GM19193 (cell line): ENCODE measurements around the gene KPNA6.

Experiments used
- POLR2A ChIP-seq: IDR thresholded peaks from 4 replicates; pipeline ENCODE4 v1.6.1; 2011; ENCODE audit not compliant: insufficient read depth, insufficient read length; ENCODE audit errors: extremely low read depth

KPNA6 gene

DNA sequence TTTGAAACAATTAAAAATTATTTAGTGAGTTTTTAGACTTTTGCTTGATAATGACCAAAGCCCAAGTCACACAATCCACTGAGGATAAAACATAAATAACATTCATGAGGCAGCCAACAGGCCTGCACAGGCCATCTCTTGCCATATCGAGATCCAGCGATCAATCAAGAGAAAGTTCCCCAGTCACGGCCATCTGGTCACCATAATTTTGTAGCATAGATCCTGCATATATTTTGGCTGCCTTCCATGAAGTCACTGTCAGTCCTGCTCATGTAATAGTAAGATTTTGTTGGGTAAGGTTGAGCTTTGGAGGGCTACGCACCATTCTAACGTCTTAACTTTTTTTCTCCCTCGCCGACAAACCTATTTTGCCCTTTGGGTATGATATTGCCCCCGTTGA lies 17.5 kb downstream of the KPNA6 start:
- TF ChIP-seq POLR2A, result no peak

DNA sequence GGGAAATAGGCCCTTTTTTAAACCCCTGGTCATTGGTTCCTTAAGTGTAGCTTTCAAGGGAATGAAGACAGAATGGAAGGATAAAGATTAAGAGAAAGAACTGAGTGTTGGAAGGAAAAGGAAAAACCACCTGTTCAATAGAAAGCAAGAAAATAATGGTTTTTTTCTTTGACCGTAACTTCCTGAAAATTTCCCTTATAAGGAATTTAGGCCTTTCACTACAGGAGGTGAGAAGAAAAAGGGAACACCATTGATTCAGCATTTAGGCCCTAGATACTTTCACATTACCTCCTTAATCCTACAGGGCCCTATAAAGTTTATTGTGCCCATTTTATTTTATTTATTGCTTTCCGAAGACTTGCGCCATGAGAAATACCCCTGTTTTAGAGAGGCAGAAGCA lies 18.9 kb downstream of the KPNA6 start:
- no peak for TF ChIP-seq POLR2A

DNA sequence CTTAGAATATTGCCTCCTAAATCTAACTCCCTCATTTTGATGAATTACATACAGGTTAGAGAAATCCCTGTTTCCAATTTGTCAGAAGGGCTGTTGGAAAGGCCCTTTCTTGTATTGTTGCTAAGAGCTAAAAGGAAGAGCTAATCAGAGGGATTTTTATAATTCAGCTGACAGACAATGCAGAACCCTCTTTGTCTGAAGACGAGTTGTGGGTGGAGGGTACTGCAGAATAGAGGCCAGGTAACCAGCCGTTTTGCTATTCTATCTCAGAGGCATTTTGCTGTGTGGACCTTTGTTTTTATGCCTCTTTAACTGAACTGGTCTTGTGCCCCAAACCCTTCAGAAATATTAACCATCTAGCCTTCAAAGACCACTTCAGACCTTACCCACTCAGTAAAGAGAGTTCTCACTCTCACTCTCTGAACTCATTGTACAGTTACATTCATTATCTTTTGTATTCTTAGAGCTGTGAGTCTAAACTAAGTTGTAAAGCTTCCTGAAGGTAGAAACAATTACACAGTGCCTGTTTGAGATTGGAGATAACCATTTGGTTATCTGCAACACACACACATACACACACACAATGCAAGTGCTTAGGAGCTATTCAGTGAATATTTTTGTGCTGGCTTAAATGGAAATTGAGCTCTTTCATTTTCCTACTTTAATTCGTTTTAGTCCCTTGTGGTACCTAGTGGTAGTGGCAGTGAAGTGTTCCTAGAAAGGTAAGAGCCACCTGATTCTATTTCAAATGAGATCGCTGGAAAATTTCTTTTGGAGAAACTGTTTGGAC lies 19.7 kb downstream of the KPNA6 start:
- no peak for TF ChIP-seq POLR2A

DNA sequence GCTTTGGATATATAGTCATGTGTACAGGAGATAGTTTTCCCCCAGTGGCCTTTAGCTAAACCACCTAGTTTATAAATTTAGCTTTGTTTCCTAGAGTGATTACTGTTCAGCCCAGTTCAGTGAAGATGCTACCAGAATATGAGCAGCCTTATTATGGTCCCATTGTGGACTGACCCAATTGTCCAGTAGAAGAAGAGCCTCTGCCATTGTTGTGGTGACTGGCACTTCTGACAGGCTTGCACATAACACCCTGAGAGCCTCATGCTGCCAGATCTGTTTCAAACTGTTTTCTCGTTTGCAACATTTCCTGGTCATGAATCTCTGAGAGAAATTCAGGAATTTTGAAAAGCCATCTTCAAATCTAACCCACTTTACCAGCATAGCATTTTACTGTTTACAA lies 20.6 kb downstream of the KPNA6 start:
- no peak for TF ChIP-seq POLR2A

DNA sequence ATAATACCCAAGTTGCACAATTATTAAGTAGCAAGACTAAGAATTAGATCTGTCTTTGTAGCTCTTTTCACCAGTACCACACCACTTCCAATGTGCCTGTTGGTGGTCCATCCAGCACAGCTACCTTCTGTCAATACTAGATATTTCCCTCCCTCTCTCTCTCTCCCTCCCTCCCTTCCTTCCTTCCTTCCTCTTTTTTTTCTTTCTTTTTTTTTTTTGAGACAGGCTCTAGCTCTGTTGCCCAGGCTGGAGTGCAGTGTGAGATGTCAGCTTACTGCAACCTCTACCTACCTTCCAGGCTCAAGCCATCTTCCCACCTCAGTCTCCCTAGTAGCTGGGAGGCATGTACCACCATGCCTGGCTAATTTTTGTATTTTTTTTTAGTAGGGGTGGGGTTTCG lies 21.1 kb downstream of the KPNA6 start:
- TF ChIP-seq POLR2A, result no peak

DNA sequence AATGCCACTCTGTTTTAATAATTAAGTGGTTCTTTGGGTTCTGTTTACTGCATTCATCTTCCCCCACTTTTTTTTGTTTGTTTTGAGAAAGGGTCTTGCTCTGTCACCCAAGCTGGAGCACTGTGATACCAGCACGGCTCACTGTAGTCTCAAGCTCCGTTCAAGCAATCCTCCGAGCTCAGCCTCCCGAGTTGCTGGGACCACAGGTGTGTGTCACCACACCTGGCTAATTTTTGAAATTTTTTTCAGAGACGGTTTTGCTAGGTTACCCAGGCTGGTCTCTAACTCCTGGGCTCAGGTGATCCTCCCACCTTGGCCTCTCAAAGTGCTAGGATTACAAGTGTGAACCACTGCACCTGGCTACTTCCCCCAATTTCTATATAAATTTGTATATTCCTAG lies 29.3 kb downstream of the KPNA6 start:
- no peak for TF ChIP-seq POLR2A

DNA sequence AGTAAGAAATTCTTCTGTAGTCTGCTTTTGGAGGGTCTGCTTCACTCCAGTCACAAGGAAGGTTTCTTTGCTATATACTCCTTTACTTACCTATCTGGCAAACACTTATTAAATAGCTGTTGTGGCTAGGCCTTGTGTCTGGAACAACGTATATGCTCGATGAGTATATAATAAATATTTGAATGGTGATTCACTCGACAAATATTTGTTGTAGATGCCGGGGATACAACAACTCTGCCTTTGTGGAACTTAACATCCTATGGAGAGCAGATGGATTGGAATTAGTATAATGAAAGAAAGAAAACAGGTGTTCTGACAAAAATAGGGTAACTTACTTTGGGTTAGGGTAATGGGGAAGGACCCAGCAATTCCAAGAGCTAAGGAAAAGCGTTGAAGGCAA lies 31.1 kb downstream of the KPNA6 start:
- no peak for TF ChIP-seq POLR2A

DNA sequence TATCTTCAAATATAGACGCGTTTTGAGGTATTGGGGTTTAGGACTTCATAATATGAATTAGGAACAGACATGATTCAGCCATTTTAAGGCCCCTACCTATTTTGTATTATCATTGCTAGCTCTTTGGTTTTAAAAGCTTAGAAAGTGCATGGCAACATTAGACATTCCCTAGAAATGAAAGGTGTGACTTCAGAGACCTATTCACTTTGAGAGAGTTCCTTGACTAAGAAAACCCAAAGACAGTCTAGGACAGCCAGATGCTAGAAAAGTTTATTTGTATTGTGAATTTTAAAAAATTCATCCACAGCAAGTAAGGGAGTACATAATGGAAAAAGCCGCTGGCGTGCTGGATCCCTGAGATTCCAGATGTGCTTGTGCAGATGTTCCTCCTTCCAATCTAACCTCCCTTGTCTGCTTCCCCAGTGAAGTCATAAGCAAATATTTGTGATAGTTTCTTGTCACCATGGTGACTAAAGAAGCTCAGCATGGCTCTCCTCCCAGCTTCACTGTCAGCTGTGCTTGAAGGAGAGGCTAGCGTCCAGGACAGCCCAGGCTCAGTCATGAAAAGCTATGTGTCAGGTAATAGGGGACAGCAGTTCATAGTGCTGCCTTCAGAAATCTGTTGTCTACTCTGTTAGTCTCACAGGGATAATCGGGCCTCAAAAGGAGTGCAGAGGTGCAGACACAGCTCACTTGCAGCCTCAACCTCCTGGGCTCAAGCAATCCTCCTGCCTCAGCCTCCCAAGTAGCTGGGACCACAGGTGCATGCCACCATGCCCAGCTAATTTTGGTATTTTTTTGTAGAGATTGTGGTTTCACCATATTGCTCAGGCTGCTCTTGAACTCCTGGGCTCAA lies 34.8 kb downstream of the KPNA6 start:
- no peak for TF ChIP-seq POLR2A

DNA sequence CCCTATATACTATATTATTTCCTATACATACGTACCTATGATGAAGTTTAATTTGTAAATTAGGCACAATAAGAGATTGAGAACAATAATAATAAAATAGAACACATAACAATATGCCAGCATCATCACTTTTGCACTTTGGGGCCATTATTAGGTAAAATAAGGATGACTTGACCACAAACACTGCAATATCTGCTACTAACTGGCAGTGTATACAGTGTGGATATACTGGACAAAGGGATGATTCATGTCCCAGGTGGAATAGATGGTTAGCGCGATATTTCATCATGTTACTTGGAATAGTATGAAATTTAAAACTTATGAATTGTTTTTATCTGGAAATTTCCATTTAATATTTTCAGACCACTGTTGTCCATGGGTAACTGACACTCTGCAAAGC lies 36.2 kb downstream of the KPNA6 start:
- no peak for TF ChIP-seq POLR2A

DNA sequence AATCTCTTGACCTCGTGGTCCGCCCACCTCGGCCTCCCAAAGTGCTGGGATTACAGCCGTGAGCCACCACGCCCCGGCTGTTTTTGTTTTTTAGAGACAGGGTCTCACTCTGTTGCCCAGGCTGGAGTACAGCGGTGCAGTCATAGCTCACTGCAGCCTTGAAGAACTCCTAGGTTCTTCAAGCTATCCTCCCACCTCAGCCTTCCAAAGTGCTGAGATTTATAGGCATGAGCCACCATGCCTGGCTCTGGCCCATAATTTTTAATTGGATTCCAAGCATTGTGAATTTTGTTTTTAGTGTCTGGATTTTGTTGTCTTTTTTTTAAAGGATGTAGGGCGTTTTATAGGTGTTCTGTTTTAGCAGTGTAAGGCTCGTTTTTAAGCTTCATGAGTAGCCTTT lies 43.0 kb downstream of the KPNA6 start:
- TF ChIP-seq POLR2A, result no peak

DNA sequence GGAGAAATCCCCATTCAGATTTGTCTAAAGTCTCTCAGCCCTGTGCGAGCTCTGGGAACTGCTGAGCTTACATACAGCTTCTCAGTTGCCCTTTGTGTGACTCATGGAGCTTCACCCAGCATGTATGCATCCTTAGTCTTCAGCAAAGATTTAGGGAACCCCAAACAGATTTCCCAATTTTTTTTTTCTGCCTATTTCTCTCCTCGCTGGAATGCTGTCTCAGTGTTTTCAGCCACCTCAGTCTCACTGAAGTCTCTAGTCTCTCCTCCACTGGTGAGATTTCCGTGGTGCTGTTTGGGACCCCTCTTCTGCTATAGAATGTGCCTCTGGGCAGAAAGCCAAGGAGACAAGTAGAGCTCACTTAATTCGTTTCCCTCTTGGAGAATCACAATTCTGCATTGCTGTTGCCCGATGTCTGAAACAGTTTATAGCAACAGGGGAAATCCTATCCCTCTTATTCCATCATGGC lies 43.5 kb downstream of the KPNA6 start:
- TF ChIP-seq POLR2A, result no peak

DNA sequence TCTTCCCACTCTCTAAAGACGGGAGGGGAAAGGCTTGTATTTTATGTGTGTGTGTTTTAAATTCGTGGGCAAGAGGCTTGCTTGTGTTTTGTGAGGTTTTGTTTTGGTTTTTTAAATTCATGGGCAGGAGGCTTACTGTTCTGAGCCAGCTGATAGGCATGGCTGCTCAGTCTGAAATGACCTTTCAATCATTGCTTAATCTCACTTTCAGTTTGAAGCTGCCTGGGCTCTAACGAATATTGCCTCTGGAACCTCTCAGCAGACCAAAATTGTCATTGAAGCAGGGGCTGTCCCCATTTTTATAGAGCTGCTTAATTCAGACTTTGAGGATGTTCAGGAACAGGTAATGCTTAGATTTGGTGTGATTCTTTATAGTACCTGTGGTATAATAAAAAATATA lies 51.3 kb downstream of the KPNA6 start:
- no peak for TF ChIP-seq POLR2A

DNA sequence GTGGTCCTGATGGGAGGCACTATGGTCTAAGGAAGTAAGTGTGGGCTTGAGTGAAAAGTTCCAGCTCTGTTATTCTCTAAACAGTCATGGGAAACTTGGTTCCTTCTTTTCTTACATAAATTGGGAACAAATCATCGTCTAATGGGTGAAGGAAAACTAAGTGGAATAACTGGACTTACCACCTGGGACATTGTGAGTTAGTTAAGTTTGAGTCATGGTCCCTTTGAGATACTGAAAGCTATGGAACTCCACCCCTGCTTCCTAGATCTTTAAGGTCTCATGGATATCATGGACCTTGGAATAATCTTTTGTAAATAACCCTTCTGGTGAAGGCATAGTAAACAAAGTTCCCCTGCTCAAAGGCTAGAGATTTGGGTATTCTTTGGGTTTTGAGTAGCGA lies 55.5 kb downstream of the KPNA6 start:
- TF ChIP-seq POLR2A, result no peak

DNA sequence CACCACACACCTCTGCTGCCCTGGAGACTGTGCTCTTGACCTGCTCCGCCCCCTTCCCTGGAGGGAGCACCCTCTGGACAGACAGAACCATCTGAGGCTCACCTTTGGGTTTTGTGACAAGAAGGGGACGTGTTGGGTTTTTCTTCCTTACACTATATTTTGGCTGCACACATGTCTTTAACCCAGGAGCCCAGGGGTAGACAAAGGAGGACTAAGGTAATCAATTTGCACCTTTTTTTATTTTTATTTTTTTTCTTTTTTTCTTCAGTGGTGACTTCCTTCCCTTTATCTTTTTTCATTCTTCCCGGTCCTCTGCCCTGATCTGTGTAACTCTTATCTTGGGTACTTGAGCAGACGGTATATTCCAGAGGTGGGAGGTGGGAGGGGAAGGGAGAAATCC lies 63.1 kb downstream of the KPNA6 start:
- TF ChIP-seq POLR2A, result no peak

DNA sequence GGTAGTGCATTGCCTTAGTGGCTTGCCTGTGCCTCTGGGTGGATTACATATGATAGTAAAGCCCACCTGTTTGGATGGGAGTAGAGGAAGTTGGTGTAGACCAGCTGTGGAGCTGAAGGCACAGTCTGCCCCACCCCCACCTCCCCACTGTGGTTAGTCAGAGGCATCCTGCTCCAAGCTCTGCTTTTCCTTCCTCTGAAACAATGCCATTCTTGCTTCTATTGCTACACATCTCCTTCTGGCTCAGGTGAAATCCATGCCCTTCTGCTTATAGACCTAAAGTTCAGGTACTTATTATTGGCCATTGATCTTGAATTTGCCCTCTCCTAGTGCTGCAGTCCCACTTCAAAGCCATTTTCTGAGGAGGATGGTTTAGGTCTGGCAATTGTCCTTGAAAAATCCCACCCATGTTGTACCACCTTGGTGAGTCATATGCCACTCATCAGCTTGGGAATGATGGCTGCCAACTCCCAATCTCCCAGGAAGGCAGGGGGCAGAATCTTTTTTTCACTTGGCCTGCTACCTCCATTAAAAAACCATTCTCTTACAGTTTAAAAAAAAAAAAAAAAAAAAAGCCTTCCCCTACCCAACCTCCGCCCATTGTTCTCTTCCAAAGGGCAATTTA lies 64.9 kb downstream of the KPNA6 start:
- TF ChIP-seq POLR2A, result no peak
